KG1 (cell line): Measurements from ENCODE around the gene GAS5.
"Not testable (repeated sequence)": the region's sequence is repeated elsewhere in the genome, so short reads cannot be mapped to it uniquely, and the experiment has no call there.

Experiments used
- DNase-seq: peaks from one replicate; lab custom pipeline; 2025; lab: John Stamatoyannopoulos, UW

GAS5 gene

DNA sequence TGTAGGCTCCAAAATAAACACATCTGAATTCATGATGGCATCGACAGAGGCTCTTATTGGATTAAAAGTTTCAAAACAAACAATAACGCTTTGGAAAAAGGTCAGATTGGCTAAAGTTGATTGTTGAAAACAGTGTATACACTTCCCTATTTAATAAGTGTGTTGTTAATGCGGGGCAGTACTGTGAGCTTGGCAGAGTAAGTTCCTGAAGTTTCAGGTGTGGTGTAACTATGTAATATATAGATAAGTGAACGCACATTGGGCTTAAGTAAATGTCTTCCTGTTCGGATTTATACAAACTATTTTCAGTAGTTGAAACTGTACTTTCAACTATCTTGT, 1.2 kb upstream of the GAS5 start:
- DNase-seq = no peak

- DNase-seq = peak; percentile 57
These were observed 654 bp upstream of the GAS5 start, which contains the start of gene ZBTB37 for GRCh38 chr1:173868266-173869020. ZBTB37 (plus strand) TSS chr1:173868380; CDS start chr1:173870226, 1,846 bp downstream.

- no peak for DNase-seq
These were observed 542 bp downstream of the GAS5 start for GRCh38 chr1:173867141-173867752.

DNA sequence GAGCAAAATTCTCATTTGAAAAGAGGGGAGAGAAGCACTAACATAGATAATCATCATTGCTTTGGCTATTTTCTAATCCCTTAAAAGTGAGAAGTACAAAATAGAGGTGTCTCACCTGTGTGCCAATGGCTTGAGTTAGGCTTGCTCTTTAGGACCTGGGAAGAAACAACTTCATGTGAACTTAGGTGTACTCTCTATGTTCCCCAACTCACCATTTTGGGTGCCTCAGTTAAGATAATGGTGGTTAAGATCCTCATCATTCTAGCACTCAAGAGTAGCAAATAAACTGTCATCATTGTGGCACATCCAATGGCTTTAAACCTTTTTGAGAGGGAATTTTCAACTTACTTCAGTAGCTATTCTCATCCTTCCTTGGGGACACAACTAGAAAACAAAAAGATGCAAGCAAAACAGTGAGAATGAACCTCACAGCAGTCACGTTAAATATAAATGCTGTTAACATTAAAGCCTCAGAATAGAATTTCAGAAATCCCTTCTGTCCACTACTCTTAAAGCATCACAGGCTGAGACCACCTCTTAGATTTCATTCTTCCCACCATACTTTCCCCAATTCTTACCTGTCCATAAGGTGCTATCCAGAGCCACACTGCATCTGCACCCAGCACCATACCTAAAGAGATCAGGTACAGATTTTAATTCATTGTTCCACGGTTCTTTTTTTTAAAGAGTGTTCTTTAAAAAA, 1.2 kb downstream of the GAS5 start:
- no peak for DNase-seq

- DNase-seq = no peak
These were observed 2.2 kb downstream of the GAS5 start for GRCh38 chr1:173865468-173866164.

DNA sequence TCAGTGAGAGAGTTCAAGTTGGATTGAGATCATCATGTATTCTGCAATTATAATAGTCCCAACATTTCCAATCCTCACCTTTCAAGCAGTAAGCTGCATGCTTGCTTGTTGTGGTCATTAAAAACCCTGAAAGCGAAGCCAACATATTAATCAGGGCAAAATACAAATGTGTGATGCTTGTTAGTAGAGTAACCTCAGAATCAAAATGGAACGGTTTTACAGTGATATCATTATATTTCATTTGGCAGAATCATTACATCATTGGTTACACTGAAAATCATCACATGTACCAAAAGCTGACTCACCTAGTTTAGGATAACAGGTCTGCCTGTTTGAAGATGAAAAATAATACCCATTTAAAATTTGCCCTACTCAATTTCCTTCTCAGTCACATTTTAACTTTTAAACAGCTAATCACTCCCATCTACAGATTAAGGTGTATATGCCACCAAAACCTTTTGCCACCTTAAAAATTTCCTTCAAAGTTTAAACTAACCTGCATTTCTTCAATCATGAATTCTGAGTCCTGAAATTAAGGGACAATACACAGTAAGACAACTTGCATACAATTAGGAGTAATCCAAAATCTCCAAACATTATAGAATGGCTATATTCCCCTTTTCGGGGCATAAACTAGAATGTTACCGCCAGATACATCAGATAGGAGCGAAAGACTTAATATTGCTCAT, 3.5 kb downstream of the GAS5 start:
- DNase-seq = no peak

- DNase-seq = no peak
These were observed 4.3 kb downstream of the GAS5 start for GRCh38 chr1:173863224-173864161.

DNA sequence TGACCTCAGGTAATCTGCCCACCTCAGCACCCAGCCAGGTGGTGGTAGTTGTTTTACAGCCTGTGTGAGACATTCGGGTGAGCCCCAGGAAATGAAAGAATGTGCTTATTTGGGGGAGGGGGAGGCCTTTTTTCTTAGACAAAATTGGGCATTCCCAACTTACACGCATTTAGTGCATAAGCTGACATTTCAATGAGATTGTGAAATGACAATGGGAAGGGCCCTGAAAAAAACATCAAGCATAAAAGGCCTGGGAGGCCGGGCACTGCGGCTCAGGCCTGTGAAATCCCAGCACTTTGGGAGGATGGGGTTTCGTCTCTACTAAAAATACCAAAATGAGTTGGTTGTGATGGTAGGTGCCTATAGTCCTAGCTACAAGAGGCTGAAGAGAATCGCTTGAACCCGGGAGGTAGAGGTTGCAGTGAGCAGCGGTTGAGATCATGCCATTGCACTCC, 5.0 kb downstream of the GAS5 start:
- no peak for DNase-seq

GRCh38 chr1:173862146-173862768, 5.5 kb downstream of the GAS5 start:
- DNase-seq = not testable (repeated sequence)

DNA sequence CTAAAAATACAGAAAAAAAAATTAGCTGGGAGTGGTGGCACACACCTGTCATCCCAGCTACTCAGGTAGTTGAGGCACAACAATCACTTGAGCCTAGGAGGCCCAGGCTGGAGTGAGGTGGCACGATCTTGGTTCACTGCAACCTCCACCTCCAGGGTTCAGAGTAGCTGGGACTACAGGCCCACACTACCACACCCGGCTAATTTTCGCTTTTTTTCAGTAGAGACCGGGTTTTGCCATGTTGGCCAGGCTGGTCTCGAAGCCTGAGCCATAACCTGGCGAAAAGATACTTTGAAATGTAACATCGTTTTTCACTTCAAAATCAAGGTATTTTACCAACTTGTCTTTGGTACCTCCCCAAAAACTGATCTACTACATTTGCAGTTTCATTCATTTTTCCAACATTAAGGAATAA, 6.1 kb downstream of the GAS5 start:
- no peak for DNase-seq

DNA sequence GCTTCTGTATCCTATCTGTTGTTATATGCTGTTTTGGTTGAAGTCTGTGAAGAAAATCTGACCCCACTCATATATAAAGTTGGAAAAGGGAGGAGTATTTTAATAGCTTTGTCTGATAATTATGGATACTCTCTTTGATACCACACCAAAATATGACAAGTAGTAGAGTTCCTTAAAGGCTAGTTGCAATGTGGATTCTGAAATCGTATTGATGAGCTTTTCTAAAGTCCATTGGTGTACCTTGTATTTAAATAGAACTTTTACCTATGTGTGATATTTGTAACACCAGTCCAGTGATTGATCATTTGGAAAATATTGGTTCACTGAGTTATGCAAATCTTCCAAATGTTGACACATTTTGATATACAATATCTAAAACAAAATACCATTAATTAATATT, 7.7 kb downstream of the GAS5 start:
- DNase-seq = no peak

- DNase-seq = not testable (repeated sequence)
These were observed 8.2 kb downstream of the GAS5 start for GRCh38 chr1:173859547-173859946.

GRCh38 chr1:173857363-173857917, 10.3 kb downstream of the GAS5 start:
- no peak for DNase-seq

DNA sequence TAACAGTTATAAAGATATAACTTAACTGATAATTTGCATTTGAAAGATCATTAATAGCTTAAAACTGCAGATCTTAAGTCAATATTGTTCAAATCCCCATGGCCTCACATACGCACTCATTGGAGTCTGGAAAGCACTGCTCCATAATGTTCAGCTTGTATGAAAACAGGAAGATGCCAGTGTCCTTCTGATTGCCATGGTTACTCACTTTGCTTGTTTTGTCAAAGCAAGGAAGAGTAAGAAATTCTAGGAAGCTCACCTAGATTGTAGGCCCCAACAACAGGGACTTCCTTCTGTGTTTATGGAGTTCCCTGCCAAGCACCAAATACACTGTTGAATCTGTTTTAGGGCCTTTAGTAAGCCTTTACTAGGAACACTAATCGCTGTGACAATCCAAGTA, 10.9 kb downstream of the GAS5 start:
- DNase-seq = no peak

- DNase-seq = no peak
These were observed 11.8 kb downstream of the GAS5 start for GRCh38 chr1:173856014-173856413.

- no peak for DNase-seq
These were observed 14.7 kb downstream of the GAS5 start for GRCh38 chr1:173853074-173853473.

DNA sequence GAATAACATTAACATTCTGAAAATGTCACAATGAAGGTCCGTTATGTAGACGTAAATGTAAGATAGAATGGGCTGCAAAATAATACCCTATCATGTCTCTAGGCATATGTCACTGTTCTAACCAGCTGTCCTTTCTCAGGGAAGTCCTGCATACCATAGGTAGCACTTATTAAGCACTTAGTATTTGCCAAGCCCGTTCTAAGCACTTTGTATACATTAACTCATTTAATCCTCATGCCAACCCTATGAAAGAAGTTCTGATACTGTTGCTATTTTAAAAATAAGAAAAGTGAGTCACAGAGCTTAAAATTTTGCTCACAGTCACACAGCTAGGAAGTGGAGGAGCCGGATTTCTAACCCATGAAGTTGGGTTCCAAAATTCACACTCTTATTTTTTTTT, 15.7 kb downstream of the GAS5 start:
- DNase-seq = no peak

DNA sequence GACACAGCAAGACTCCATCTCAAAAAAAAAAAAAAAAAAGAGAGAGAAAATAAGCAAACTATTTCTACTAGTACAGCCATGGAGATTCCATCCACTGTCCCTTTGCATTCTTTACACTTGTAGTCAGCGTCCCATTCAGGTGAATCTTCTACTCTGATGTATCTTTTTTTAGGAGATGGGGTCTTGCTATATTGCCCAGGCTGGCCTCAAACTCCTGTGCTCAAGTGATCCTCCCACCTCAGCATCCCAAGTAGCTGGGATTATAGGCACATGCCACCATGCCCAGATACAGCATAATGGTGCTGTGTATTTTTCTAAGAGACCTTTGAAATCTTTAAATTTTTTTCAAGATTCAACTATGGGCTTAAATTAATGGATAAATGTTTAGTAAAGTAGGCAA, 35.0 kb downstream of the GAS5 start:
- no peak for DNase-seq

GRCh38 chr1:173827611-173828010, 40.2 kb downstream of the GAS5 start:
- no peak for DNase-seq
